SU-DHL-6 (cell line): ENCODE measurements around the gene SLC44A3.

Source experiments
- EZH2phosphoT487 ChIP-seq: fragments of 200-600 bp; sonication (generic), shearing (Covaris generic); conservative IDR thresholded peaks from 2 replicates; pipeline ENCODE4 v1.6.1; 2018; ENCODE audit warnings: mild to moderate bottlenecking, antibody characterized with exemption, low read length, moderate library complexity, mixed read lengths
- TF ChIP-seq, protein P1 (sequence below): fragments of 200-600 bp; sonication (generic); IDR thresholded peaks from one replicate; pipeline ENCODE4 v1.5.1; 2017; ENCODE audit warnings: antibody characterized with exemption, mild to moderate bottlenecking, low read length, moderate library complexity; ENCODE audit not compliant: insufficient read depth, poor library complexity, severe bottlenecking

DNA sequence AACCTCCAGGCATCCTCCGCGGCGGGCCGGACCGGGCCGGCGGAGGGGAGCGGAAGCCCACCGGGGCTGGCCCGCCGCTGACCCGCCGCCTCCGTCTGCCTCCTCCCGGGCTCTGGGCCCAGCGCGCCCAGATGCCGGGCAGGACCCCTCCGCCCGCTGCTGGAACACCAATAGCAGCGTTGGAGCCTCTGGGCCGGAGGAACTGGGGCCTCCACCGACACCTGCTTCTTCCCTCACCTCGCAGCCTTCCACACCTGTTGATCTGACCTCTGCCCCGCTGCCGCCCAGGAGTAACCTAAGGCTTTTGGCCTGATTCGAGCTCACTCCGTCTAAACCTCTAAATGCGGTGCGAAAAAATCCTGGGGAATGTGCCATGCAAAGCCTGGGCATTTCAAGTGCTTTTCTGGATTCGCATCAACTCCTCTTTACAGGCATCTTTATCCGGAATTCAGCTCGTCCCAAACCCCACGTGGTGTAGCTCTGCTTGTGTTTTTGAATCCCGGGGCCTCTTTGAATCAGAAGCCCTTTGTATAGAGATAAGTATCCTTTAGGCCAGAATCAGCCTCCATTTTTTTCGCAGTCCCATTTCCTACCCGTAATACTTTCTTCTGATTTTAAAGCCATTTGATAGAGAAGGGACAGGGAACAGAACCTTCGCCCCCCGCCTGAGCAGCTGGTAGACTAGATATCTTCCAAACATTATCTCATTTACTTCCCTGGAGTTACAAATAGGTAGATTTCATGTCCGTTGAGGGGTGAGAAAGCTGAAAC is 107.4 kb downstream of the SLC44A3 start:
- TF ChIP-seq, protein P1, sequence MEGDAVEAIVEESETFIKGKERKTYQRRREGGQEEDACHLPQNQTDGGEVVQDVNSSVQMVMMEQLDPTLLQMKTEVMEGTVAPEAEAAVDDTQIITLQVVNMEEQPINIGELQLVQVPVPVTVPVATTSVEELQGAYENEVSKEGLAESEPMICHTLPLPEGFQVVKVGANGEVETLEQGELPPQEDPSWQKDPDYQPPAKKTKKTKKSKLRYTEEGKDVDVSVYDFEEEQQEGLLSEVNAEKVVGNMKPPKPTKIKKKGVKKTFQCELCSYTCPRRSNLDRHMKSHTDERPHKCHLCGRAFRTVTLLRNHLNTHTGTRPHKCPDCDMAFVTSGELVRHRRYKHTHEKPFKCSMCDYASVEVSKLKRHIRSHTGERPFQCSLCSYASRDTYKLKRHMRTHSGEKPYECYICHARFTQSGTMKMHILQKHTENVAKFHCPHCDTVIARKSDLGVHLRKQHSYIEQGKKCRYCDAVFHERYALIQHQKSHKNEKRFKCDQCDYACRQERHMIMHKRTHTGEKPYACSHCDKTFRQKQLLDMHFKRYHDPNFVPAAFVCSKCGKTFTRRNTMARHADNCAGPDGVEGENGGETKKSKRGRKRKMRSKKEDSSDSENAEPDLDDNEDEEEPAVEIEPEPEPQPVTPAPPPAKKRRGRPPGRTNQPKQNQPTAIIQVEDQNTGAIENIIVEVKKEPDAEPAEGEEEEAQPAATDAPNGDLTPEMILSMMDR, result no peak
- TF ChIP-seq EZH2phosphoT487, result no peak
